Choroid plexus epithelial cell (primary cell): ENCODE data around the gene OGFOD2.

Experiments
- DNase-seq: peaks from one replicate; pipeline ENCODE4 v3.0.0-alpha.2; 2010; ENCODE audit warnings: low read depth
- H3K4me3 ChIP-seq: 2 replicates; pipeline ENCODE4 v1.5.1; 2011; ENCODE audit warnings: low read depth, mild to moderate bottlenecking, control low read depth, low read length, moderate library complexity
- TF ChIP-seq, protein P1 (sequence below): conservative IDR thresholded peaks from 2 replicates; pipeline ENCODE4 v1.5.1; 2011; ENCODE audit warnings: low read depth, mild to moderate bottlenecking, control low read depth, inconsistent platforms, low read length, moderate library complexity

OGFOD2 gene

GRCh38 chr12:122974892-122975789 is at the start of gene OGFOD2:
OGFOD2 (plus strand) TSS chr12:122975244; CDS start chr12:122975252, 8 bp downstream.
- TF ChIP-seq, protein P1, sequence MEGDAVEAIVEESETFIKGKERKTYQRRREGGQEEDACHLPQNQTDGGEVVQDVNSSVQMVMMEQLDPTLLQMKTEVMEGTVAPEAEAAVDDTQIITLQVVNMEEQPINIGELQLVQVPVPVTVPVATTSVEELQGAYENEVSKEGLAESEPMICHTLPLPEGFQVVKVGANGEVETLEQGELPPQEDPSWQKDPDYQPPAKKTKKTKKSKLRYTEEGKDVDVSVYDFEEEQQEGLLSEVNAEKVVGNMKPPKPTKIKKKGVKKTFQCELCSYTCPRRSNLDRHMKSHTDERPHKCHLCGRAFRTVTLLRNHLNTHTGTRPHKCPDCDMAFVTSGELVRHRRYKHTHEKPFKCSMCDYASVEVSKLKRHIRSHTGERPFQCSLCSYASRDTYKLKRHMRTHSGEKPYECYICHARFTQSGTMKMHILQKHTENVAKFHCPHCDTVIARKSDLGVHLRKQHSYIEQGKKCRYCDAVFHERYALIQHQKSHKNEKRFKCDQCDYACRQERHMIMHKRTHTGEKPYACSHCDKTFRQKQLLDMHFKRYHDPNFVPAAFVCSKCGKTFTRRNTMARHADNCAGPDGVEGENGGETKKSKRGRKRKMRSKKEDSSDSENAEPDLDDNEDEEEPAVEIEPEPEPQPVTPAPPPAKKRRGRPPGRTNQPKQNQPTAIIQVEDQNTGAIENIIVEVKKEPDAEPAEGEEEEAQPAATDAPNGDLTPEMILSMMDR: no peak
- H3K4me3 ChIP-seq: peak within 1 kb of the TSS; percentile 98
- DNase-seq: peak; percentile 93

DNA sequence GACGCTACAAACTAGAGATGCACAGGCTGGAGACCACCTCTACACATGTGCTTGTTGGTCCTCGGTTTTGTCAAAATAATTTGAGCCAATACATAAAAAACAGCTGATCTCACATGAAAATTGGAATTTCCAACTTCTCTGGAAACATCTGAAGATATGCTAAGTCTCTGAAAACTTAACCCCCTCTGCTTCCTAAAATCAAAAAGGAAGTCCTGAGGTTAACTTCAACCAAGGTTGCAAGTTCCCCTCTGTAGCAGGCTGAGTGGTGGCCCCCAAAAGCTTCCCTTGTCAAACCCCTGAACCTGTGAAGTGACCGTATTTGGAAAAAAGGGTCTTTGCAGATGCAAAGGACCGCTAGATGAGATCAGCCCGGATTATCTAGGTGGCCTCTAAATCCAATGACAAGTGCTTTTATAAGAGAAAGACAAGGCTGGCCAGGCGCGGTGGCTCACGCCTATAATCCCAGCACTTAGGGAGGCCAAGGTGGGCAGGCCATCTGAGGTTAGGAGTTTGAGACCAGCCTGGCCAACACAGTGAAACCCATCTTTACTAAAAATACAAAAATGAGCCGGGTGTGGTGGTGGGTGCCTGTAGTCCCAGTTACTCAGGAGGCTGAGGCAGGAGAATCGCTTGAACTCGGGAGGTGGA is 47.2 kb upstream of the OGFOD2 start:
- no peak for DNase-seq
- TF ChIP-seq, protein P1: no peak
- no peak overlapping the region for H3K4me3 ChIP-seq

DNA sequence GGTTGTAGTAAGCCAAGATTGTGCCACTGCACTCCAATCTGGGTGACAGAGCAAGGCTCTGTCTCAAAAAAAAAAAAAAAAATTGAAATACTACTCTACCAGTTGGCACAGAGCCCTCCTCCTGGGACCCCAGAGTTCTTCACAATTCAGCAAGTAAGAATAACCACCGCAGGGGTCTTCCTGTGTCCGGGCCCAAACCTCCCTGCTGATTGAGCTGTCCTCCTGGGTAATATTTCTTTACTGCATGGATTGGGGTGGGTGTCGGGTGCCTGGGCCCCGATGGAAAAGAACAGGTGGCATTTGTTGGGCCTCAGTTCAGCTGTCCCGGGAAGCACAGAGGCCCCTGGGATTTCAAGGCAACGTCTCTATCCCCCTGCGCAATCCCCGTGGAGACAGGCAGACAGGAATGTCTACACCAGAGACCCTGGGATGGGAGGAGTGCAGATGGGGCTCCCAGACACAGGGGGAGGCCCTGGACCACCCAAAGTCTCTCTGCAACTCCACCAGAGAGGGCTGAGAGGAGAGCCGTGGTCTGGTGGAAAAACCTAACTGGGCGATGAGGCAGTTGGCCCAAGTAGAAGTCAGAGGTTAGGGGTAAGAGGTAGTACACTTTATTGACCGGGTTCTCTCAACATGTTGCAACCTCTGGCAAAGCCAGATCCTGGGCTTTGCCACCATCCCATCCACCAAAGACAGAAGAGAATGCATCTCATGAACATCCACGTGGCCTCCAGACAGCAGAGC is 46.5 kb upstream of the OGFOD2 start:
- H3K4me3 ChIP-seq: no peak overlapping the region
- DNase-seq: no peak
- TF ChIP-seq, protein P1: no peak

- TF ChIP-seq, protein P1: no peak
- no peak for DNase-seq
- no peak overlapping the region for H3K4me3 ChIP-seq
These were observed 45.9 kb upstream of the OGFOD2 start for GRCh38 chr12:122929148-122929538.

DNA sequence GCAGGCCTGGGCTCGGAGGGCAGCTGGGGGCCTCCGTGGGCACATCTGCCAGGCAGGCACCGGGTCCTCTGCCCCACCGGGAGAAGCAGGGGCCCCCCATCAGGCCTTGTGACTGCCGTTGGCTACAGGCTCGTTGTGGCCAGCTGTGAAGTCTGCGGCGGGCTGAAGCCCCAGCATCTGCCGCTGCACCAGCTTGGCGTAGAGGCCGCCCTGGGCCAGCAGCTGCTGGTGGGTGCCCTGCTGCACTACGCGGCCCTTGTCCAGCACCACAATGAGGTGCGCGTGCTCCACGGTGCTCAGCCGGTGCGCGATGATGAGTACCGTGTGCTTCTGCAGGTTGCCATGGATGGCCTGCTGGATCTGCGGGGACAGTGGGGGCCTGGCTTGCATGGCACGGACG is 45.2 kb upstream of the OGFOD2 start:
- TF ChIP-seq, protein P1: no peak

DNA sequence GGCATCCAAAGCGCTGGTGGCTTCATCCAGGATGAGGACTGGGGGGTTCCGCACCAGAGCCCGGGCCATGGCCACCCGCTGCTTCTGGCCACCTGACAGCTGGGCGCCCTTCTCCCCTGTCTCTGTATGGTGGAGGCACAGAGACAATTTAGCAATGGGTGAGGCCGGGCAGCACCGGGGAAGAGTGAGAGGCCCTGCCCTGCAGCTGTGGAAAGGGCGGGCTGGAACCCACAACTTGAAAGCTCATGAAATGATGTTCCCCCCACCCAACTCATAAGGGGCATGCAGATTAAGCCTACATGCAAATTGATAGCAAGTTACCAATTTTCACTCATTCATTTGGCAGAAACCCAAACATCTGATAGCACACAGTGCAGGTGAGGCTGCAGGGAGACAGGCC is 42.8 kb upstream of the OGFOD2 start:
- TF ChIP-seq, protein P1: no peak
- no peak overlapping the region for H3K4me3 ChIP-seq
- DNase-seq: no peak

More for the DNA sequence above, 45.2 kb upstream of the OGFOD2 start:
- DNase-seq: no peak
- no peak overlapping the region for H3K4me3 ChIP-seq
